Esophagus mucosa (tissue), 1 donor: ENCODE data around the gene GFAP. TPM values are rescaled to one million over a fixed set of nuclear protein-coding genes. Genes with fewer than 3 reads are reported as not detected.

Experiments used
- ATAC-seq: fragments of 200-7000 bp; cut with Tn5 transposase; one replicate; pipeline ENCODE4 v1.9.1; 2020
- total RNA-seq: library from RNA; stranded (reverse); gene quantifications from one replicate; pipeline ENCODE4 v1.2.4, GENCODE V29; 2023
- donor health status: DM: yes; HTN: yes; CAD: no.

The GFAP gene
- total RNA-seq, 1 donor from 2014 or later: not detected

- peak; percentile 90 for ATAC-seq
Measured at GRCh38 chr17:44899074-44899782, 16.1 kb downstream of the GFAP start, which contains the start of gene EFTUD2. TSS of gene EFTUD2 (minus strand) at chr17:44899445. CDS start at chr17:44894521, 4,924 bp downstream.

- ATAC-seq: no peak
Measured at GRCh38 chr17:44898768-44899073, 16.6 kb downstream of the GFAP start.

GRCh38 chr17:44894642-44895041 lies 20.7 kb downstream of the GFAP start:
- ATAC-seq: no peak

GRCh38 chr17:44892250-44892649 lies 23.1 kb downstream of the GFAP start:
- ATAC-seq: no peak

- ATAC-seq: no peak
Measured at GRCh38 chr17:44889003-44889402, 26.3 kb downstream of the GFAP start.

GRCh38 chr17:44887971-44888954 lies 27.0 kb downstream of the GFAP start:
- ATAC-seq: no peak

- no peak for ATAC-seq
Measured at GRCh38 chr17:44887016-44887415, 28.3 kb downstream of the GFAP start.

- ATAC-seq: no peak
Measured at GRCh38 chr17:44884941-44885340, 30.4 kb downstream of the GFAP start.

GRCh38 chr17:44881145-44881544 lies 34.2 kb downstream of the GFAP start:
- no peak for ATAC-seq

- no peak for ATAC-seq
Measured at GRCh38 chr17:44880062-44880461, 35.2 kb downstream of the GFAP start.

GRCh38 chr17:44879376-44879775 lies 35.9 kb downstream of the GFAP start:
- no peak for ATAC-seq

- ATAC-seq: no peak
Measured at GRCh38 chr17:44878627-44879221, 36.6 kb downstream of the GFAP start.

GRCh38 chr17:44877121-44877520 lies 38.2 kb downstream of the GFAP start:
- ATAC-seq: no peak

- no peak for ATAC-seq
Measured at GRCh38 chr17:44875761-44876160, 39.5 kb downstream of the GFAP start.

GRCh38 chr17:44872131-44872768 lies 43.0 kb downstream of the GFAP start:
- no peak for ATAC-seq

GRCh38 chr17:44871556-44871955 lies 43.7 kb downstream of the GFAP start:
- no peak for ATAC-seq

GRCh38 chr17:44867841-44868240 lies 47.5 kb downstream of the GFAP start:
- ATAC-seq: no peak

GRCh38 chr17:44865931-44866330 lies 49.4 kb downstream of the GFAP start:
- no peak for ATAC-seq

- ATAC-seq: peak; percentile 69
Measured at GRCh38 chr17:44865231-44865660, 50.1 kb downstream of the GFAP start.

- peak; percentile 16 for ATAC-seq
Measured at GRCh38 chr17:44864831-44865230, 50.5 kb downstream of the GFAP start.

GRCh38 chr17:44863061-44863918 lies 52.0 kb downstream of the GFAP start:
- ATAC-seq: no peak
